Effector memory CD4-positive, alpha-beta T cell (primary cell): ENCODE results near the gene RAB43.

Experiments used
- DNase-seq, 3 donors: peaks; one replicate each; pipeline ENCODE4 v3.0.0-alpha.2; 2020
- H3K27ac ChIP-seq: 2 replicates; pipeline ENCODE4 v1.7.0; 2013; ENCODE audit warnings: mild to moderate bottlenecking, low read length, moderate library complexity; ENCODE audit not compliant: insufficient read depth, poor library complexity, severe bottlenecking
- H3K27me3 ChIP-seq: replicated peaks from 2 replicates; pipeline ENCODE4 v1.7.0; 2013; ENCODE audit warnings: mild to moderate bottlenecking, low read length; ENCODE audit not compliant: insufficient read depth, control insufficient read depth, poor library complexity, severe bottlenecking
- H3K36me3 ChIP-seq: 2 replicates; pipeline ENCODE4 v1.7.0; 2013; ENCODE audit warnings: mild to moderate bottlenecking, low read length, moderate library complexity; ENCODE audit not compliant: control insufficient read depth, insufficient read depth
- H3K4me1 ChIP-seq: 2 replicates; pipeline ENCODE4 v1.7.0; 2013; ENCODE audit warnings: low read length, mild to moderate bottlenecking; ENCODE audit not compliant: control insufficient read depth, insufficient read depth, poor library complexity, severe bottlenecking
- H3K4me3 ChIP-seq: 2 replicates; pipeline ENCODE4 v1.7.0; 2013; ENCODE audit warnings: low read length, low read depth, mild to moderate bottlenecking; ENCODE audit not compliant: insufficient read depth, poor library complexity, severe bottlenecking
- H3K9me3 ChIP-seq: 2 replicates; pipeline ENCODE4 v1.7.0; 2013; ENCODE audit warnings: mild to moderate bottlenecking, low read length, moderate library complexity; ENCODE audit not compliant: control insufficient read depth

Gene RAB43

GRCh38 chr3:129039271-129040038 is 82.1 kb downstream of the RAB43 start:
- H3K36me3 ChIP-seq, result no peaks in the 10 kb centered on the region
- H3K4me3 ChIP-seq, result no peak overlapping the region
- H3K27me3 ChIP-seq, result peaks cover 3% of the 10 kb centered on the region
- no peaks in the 10 kb centered on the region for H3K9me3 ChIP-seq
- DNase-seq, result no peak
- H3K27ac ChIP-seq, result no peak overlapping the region
- H3K4me1 ChIP-seq, result no peaks in the 10 kb centered on the region

- Histone ChIP-seq H3K4me1 (no peaks in the 10 kb centered on the region), H3K36me3 (no peaks in the 10 kb centered on the region), H3K9me3 (no peaks in the 10 kb centered on the region), H3K27ac (no peak overlapping the region), H3K4me3 (no peak overlapping the region), H3K27me3 (peaks cover 3% of the 10 kb centered on the region)
- DNase-seq, result no peak
Measured at GRCh38 chr3:129038121-129038855, 83.3 kb downstream of the RAB43 start.
